Keratinocyte (primary cell): ENCODE measurements around the gene PTPRN2. TPM values are rescaled to one million over a fixed set of nuclear protein-coding genes. Genes with fewer than 3 reads are reported as not detected.

Experiments used
- DNase-seq: peaks from one replicate; pipeline ENCODE4 v3.0.0-alpha.2; 2011; ENCODE audit warnings: low read depth, missing footprints, low spot score
- FAIRE-seq: peaks from 2 replicates; lab custom pipeline; 2011; peaks lifted over from hg19 to GRCh38; lab: Jason Lieb, UNC
- H2AFZ ChIP-seq: 2 replicates; pipeline ENCODE4 v1.6.0; 2012; ENCODE audit warnings: low read length, control low read depth, inconsistent platforms; ENCODE audit not compliant: control insufficient read depth
- H3K27ac ChIP-seq: 2 replicates; pipeline ENCODE4 v1.5.1; 2011; ENCODE audit warnings: low read length; ENCODE audit not compliant: control insufficient read depth, insufficient read depth
- H3K27me3 ChIP-seq: 3 replicates; pipeline ENCODE4 v1.6.0; 2011; ENCODE audit warnings: low read length; ENCODE audit not compliant: control insufficient read depth, insufficient read depth; ENCODE audit errors: extremely low read depth
- H3K36me3 ChIP-seq, 2 experiments: 2 replicates in 1 of 2; 3 replicates in 1 of 2; pipeline ENCODE4 v1.5.1; 2011; ENCODE audit warnings: low read length in 2 of 2, mild to moderate bottlenecking in 1 of 2; ENCODE audit not compliant: control insufficient read depth in 2 of 2, insufficient read depth in 2 of 2; ENCODE audit errors: extremely low read depth in 1 of 2
- H3K4me1 ChIP-seq: 3 replicates; pipeline ENCODE4 v1.5.1; 2011; ENCODE audit warnings: low read length; ENCODE audit not compliant: control insufficient read depth, insufficient read depth; ENCODE audit errors: extremely low read depth
- H3K4me2 ChIP-seq: 3 replicates; pipeline ENCODE4 v1.6.0; 2011; ENCODE audit warnings: low read depth, low read length; ENCODE audit not compliant: control insufficient read depth, insufficient read depth; ENCODE audit errors: extremely low read depth
- H3K4me3 ChIP-seq, 3 experiments: fragments of 200-600 bp in 1 of 3; sonication (generic) in 1 of 3; 2 replicates in 2 of 3; 3 replicates in 1 of 3; pipeline ENCODE4 v1.5.1; 2011 to 2016; ENCODE audit warnings: low read length in 3 of 3, mild to moderate bottlenecking in 3 of 3, control low read depth in 2 of 3, inconsistent platforms in 1 of 3, low read depth in 1 of 3, mixed read lengths in 1 of 3, mixed run types in 1 of 3, moderate library complexity in 1 of 3; ENCODE audit not compliant: control insufficient read depth in 2 of 3, insufficient read depth in 2 of 3; ENCODE audit errors: extremely low read depth in 1 of 3
- H3K79me2 ChIP-seq: 2 replicates; pipeline ENCODE4 v1.6.0; 2012; ENCODE audit warnings: low read length; ENCODE audit not compliant: control insufficient read depth, insufficient read depth
- H3K9ac ChIP-seq: 3 replicates; pipeline ENCODE4 v1.6.0; 2011; ENCODE audit warnings: low read length; ENCODE audit not compliant: control insufficient read depth, insufficient read depth; ENCODE audit errors: extremely low read depth
- H3K9me1 ChIP-seq: 3 replicates; pipeline ENCODE4 v1.6.0; 2011; ENCODE audit warnings: low read length; ENCODE audit not compliant: control insufficient read depth, insufficient read depth; ENCODE audit errors: extremely low read depth
- H3K9me3 ChIP-seq: 2 replicates; pipeline ENCODE4 v1.5.1; 2012; ENCODE audit warnings: low read depth, low read length; ENCODE audit not compliant: control insufficient read depth
- H4K20me1 ChIP-seq: 3 replicates; pipeline ENCODE4 v1.6.0; 2011; ENCODE audit warnings: low read length; ENCODE audit not compliant: control insufficient read depth, insufficient read depth; ENCODE audit errors: extremely low read depth
- EZH2 ChIP-seq: IDR thresholded peaks from one replicate; pipeline ENCODE4 v1.6.1; 2012; ENCODE audit warnings: inconsistent platforms, mild to moderate bottlenecking, low read length, moderate library complexity
- dilution Hi-C: fragments of 300-500 bp; cut with MboI; formaldehyde crosslinking; loops from one replicate; pipeline ENCODE4 v1.7.0; 2020; ENCODE audit warnings: low sequenced_read_pairs; ENCODE audit not compliant: extremely low pct_ligation_motif_present
- polyA plus RNA-seq, 5 experiments: library from polyadenylated mRNA; depleted of rRNA in 3 of 5; stranded (reverse) in 3 of 5; stranded (forward) in 1 of 5; unstranded in 1 of 5; fragments of >200 nt; gene quantifications; 1 replicate in 1 of 5; 2 replicates in 3 of 5; 3 replicates in 1 of 5; pipeline versions ENCODE4 v1.2.1 to v1.2.3, GENCODE V29; 2011 to 2012; ENCODE audit warnings: missing spikeins in 2 of 5, low read depth in 1 of 5, low replicate concordance in 1 of 5
- TF ChIP-seq, protein P1 (sequence below), 3 experiments: IDR thresholded peaks in 1 of 3; conservative IDR thresholded peaks in 1 of 3; optimal IDR thresholded peaks in 1 of 3; 2 replicates in 2 of 3; 3 replicates in 1 of 3; pipeline versions ENCODE3 to v1.5.1; 2011; ENCODE audit warnings: low read length in 3 of 3, mild to moderate bottlenecking in 3 of 3, moderate library complexity in 2 of 3, control low read depth in 1 of 3, inconsistent platforms in 1 of 3; ENCODE audit not compliant: insufficient read depth in 2 of 3; ENCODE audit errors: extremely low read depth in 1 of 3

Gene PTPRN2
- polyA plus RNA-seq, 1 donor (not counting 4 experiments of a cell fraction or from before 2014, with no cell fraction given) = not detected

- Histone ChIP-seq H3K9ac (no peak overlapping the region), H3K4me1 (no peaks in the 10 kb centered on the region), H3K9me1 (no peaks in the 10 kb centered on the region), H3K27me3 (no peaks in the 10 kb centered on the region), H3K4me3 (no peak overlapping the region), H3K79me2 (no peaks in the 10 kb centered on the region), H3K27ac (no peak overlapping the region), H3K9me3 (peaks cover 3% of the 10 kb centered on the region), H3K36me3 (no peaks in the 10 kb centered on the region), H2AFZ (no peak overlapping the region), H3K4me2 (no peak overlapping the region), H4K20me1 (no peaks in the 10 kb centered on the region)
- no peak for FAIRE-seq
- dilution Hi-C loops = loop anchor here (25.0 kb wide), 1 partner anchor 91 kb away; no protein-coding TSS in a partner anchor
- no peak for TF ChIP-seq EZH2
- TF ChIP-seq, protein P1, sequence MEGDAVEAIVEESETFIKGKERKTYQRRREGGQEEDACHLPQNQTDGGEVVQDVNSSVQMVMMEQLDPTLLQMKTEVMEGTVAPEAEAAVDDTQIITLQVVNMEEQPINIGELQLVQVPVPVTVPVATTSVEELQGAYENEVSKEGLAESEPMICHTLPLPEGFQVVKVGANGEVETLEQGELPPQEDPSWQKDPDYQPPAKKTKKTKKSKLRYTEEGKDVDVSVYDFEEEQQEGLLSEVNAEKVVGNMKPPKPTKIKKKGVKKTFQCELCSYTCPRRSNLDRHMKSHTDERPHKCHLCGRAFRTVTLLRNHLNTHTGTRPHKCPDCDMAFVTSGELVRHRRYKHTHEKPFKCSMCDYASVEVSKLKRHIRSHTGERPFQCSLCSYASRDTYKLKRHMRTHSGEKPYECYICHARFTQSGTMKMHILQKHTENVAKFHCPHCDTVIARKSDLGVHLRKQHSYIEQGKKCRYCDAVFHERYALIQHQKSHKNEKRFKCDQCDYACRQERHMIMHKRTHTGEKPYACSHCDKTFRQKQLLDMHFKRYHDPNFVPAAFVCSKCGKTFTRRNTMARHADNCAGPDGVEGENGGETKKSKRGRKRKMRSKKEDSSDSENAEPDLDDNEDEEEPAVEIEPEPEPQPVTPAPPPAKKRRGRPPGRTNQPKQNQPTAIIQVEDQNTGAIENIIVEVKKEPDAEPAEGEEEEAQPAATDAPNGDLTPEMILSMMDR (optimal IDR thresholded peaks at IDR 0.05 in 1 of 3, IDR thresholded peaks at IDR 0.05 in 1 of 3, conservative IDR thresholded peaks at IDR 0.05 in 1 of 3; ENCODE audit: extremely low read depth in 1 of 3, insufficient read depth in 2 of 3, low read length in 3 of 3) = no peak
- DNase-seq = no peak
Measured at GRCh38 chr7:158228131-158228530, 359.5 kb downstream of the PTPRN2 start.

GRCh38 chr7:158227258-158227984 lies 360.2 kb downstream of the PTPRN2 start:
- Histone ChIP-seq H3K9me1 (no peaks in the 10 kb centered on the region), H3K79me2 (no peaks in the 10 kb centered on the region), H4K20me1 (no peaks in the 10 kb centered on the region), H3K4me3 (no peak overlapping the region), H3K9ac (no peak overlapping the region), H3K27me3 (no peaks in the 10 kb centered on the region), H3K27ac (no peak overlapping the region), H3K4me2 (no peak overlapping the region), H2AFZ (no peak overlapping the region), H3K9me3 (peaks cover 3% of the 10 kb centered on the region), H3K36me3 (no peaks in the 10 kb centered on the region), H3K4me1 (no peaks in the 10 kb centered on the region)
- FAIRE-seq (no peak), DNase-seq (no peak)
- no peak for TF ChIP-seq EZH2
- TF ChIP-seq, protein P1 (optimal IDR thresholded peaks at IDR 0.05 in 1 of 3, IDR thresholded peaks at IDR 0.05 in 1 of 3, conservative IDR thresholded peaks at IDR 0.05 in 1 of 3; ENCODE audit: extremely low read depth in 1 of 3, insufficient read depth in 2 of 3, low read length in 3 of 3) = no peak
- dilution Hi-C loops = loop anchor here (25.0 kb wide), 1 partner anchor 90 kb away; no protein-coding TSS in a partner anchor
